ENCODE measurements around the gene ST14.

- TF ChIP-seq SUZ12 (IDR thresholded peaks at IDR 0.05; ENCODE audit: unreplicated experiment) (no peak), IKZF1 (conservative IDR thresholded peaks at IDR 0.05) (no peak), TCF7 (IDR thresholded peaks at IDR 0.05; ENCODE audit: borderline replicate concordance) (no peak), POLR2A (IDR thresholded peaks at IDR 0.05; ENCODE audit: low read depth, low read length) (no peak), EGR1 (IDR thresholded peaks at IDR 0.05; ENCODE audit: borderline replicate concordance in 1 of 2, low read depth in 2 of 2, low read length in 2 of 2) (no peak), STAT1 (conservative IDR thresholded peaks at IDR 0.05) (no peak), TAF1 (IDR thresholded peaks at IDR 0.05; ENCODE audit: borderline replicate concordance, low read depth, low read length) (no peak), GABPA (IDR thresholded peaks at IDR 0.05; ENCODE audit: low read depth) (no peak), EZH2 (IDR thresholded peaks at IDR 0.05; ENCODE audit: borderline replicate concordance, control insufficient read depth, low read depth, low read length) (no peak), CEBPB (IDR thresholded peaks at IDR 0.05; ENCODE audit: borderline replicate concordance in 1 of 2, low read depth in 2 of 2, low read length in 2 of 2) (no peak), NR2C2 (IDR thresholded peaks at IDR 0.05; ENCODE audit: borderline replicate concordance, control insufficient read depth, insufficient read length, low read depth) (no peak), YBX1 (IDR thresholded peaks at IDR 0.05) (no peak)
- TF ChIP-seq, protein P1, sequence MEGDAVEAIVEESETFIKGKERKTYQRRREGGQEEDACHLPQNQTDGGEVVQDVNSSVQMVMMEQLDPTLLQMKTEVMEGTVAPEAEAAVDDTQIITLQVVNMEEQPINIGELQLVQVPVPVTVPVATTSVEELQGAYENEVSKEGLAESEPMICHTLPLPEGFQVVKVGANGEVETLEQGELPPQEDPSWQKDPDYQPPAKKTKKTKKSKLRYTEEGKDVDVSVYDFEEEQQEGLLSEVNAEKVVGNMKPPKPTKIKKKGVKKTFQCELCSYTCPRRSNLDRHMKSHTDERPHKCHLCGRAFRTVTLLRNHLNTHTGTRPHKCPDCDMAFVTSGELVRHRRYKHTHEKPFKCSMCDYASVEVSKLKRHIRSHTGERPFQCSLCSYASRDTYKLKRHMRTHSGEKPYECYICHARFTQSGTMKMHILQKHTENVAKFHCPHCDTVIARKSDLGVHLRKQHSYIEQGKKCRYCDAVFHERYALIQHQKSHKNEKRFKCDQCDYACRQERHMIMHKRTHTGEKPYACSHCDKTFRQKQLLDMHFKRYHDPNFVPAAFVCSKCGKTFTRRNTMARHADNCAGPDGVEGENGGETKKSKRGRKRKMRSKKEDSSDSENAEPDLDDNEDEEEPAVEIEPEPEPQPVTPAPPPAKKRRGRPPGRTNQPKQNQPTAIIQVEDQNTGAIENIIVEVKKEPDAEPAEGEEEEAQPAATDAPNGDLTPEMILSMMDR (IDR thresholded peaks at IDR 0.05 in 2 of 3, conservative IDR thresholded peaks at IDR 0.05 in 1 of 3; ENCODE audit: control insufficient read depth in 2 of 3, extremely low read depth in 1 of 3, insufficient read depth in 1 of 3, low read depth in 3 of 3, low read length in 3 of 3): no peak
Measured at GRCh38 chr11:130208241-130209127, 48.9 kb downstream of the ST14 start.

Data from GM12878 (cell line).